Pulmonary artery endothelial cell (primary cell): Measurements from ENCODE around the gene SORBS1. TPM values are rescaled to one million over a fixed set of nuclear protein-coding genes. Genes with fewer than 3 reads are reported as not detected.

Source experiments
- DNase-seq: peaks from one replicate; pipeline ENCODE4 v3.0.0-alpha.2; 2011; ENCODE audit warnings: low read depth, low spot score
- total RNA-seq: library from RNA; depleted of rRNA; stranded (reverse); fragments of >200 nt; gene quantifications from 2 replicates; pipeline ENCODE4 v1.2.3, GENCODE V29; 2014

Gene SORBS1
- total RNA-seq, 1 donor from 2014 or later = 0.26 TPM

DNA sequence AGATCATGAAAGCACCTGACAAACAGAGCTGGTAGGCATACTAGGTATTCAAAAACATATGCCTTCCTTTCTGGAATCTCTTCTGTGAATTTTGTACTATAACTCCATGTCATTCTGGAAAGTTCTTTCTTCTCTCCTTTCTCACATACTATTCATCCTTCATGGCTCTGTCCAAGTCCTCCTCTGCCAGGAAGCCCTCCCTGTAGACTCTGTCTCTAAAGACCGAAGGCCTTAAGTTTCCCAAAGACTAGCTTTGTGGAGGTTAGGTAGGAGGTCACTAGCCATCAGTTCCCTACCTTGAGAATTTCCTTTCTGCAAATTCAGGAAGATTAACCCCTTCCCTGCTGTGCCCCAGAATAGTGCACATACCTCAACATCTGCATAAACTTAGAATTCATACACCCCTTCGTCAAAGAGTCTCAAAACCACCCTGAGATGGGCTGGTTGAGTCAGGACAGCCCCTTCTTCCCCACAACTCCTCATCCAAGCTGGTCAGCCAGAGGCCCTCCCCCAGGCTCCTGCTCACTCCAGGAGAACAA lies 20.6 kb downstream of the SORBS1 start:
- DNase-seq = no peak

DNA sequence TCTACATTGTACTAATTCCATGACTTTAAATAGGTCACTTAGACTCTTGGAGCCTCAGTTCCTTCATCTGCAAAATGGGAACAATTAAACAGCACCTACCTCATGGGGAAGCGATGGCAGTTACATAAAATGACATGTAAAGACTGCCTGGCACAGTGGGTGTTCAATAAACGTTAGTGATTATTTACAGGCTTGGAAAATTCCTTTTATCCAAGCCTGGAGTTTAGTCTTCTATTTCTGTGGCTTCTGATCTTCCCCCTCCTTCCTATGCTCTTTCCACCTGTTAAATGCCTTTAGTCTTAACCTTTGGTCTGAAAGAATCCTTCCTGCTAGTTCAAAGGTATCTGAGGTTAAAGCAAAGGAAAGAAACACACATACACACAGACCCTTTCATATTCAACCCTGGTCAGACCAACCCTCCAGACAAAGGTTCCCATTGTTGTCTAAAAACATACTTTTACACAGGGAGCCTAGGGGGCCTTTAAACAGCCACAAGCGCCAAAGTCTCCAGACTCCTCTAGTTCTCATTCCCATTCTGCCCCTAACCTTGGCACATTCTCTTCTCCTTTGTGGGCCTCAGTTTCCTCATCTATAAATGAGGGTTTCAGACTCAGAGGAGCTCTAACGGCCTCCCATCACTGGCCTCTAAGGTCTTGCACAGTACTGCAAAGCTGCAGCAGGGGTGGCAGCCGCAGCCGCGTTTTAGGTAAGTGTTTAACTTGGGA lies 21.4 kb downstream of the SORBS1 start:
- DNase-seq = no peak

DNA sequence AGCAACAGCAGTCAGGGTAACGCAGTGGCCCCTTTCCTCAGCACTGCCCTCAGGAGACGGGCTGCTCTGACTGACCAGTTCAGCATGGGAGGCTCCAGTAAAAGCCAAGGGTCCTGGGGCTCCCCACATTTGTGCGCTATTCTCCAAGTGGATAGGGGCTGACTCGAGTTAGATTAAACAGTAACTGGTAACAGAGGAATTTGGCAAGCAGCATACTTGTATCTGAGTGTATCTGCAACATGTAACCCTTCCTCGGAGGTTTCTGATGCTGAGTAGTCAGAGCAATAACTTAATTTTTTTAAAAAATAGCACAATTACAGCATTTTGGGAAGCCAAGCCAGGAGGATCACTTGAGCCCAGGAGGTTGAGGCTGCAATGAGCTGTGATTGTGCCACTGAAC lies 22.8 kb downstream of the SORBS1 start:
- DNase-seq = no peak

DNA sequence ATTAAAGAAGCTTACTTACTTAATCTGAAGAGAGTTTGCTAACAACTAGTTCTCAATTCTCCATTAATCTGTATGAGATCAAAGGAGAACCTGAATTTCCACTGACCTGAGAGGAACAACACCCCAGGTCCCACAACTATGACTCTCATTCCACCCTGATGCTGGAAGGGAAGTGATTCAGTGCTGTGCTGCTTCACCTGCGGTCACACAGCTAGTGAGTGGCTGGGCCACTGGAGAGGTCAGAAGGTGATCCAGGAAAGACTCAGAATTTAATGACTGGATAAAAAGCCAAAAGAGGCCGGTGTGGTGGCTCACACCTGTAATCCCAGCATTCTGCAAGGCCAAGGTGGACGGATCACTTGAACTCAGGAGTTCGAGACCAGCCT lies 23.6 kb downstream of the SORBS1 start:
- no peak for DNase-seq

DNA sequence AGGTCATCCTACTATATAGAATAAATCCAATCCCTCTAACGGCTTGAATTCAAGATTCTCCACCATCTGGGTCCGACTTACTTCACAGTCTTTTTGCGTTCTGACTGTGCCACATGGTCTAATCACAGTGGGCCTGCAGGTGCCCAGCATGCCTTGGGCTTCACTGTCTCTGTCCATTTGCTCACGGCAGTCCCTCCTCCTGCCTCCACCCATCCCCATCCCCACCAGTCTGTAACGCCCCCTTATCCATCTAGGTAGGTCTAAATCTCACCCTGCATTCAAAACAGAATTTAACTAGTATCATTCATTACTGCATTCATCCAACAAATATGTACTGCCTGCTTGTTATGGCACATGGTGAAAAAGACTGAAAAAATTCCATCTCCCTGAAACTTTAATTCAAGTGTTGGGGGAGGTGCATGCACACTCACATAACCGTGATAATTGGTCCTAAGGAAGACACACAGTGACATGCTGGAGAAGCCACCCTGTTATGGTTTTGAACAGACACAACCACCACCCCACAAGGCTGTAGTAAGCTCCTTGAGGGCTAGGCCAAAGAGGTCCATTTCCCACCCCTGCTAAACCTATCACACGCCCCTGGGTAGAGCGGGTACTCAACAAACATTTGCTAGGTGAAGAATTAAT lies 24.2 kb downstream of the SORBS1 start:
- no peak for DNase-seq

DNA sequence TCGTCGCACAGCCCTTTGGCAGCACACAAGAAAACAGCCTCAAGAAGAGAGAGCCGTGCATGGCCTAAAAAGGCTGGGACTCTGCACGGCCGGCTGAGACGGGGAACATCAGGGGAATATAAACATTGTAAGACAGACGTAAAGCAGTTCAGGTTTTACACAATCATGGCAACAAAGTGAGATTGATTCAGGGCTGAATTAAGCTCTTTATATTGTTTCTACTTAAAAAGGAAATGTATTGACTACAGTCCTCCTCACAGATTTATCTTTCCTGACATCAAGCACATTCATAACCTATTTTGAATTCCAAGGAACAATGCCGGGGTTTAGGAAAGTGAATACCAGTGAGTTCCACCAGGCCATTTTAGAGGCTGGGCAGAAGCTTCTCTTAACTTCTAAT lies 25.2 kb downstream of the SORBS1 start:
- DNase-seq = peak; percentile 37

DNA sequence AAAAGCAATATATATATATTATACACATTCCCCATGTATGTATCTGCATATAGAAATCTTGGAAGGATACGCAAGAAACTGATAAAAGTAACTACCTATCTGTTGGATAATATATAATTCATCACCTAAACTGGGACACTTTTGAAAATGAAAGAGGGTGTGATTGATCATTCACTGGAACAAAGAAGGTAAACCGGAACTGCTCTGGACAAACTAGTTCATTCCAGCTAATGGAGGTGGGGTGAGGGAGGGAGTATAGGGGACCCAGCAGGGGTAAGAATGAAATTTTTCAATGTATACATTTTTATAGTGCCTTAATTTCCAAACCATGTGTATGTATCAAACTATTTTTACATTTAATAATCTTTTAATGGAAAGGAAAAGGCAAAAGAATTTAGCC lies 25.6 kb downstream of the SORBS1 start:
- DNase-seq = no peak

DNA sequence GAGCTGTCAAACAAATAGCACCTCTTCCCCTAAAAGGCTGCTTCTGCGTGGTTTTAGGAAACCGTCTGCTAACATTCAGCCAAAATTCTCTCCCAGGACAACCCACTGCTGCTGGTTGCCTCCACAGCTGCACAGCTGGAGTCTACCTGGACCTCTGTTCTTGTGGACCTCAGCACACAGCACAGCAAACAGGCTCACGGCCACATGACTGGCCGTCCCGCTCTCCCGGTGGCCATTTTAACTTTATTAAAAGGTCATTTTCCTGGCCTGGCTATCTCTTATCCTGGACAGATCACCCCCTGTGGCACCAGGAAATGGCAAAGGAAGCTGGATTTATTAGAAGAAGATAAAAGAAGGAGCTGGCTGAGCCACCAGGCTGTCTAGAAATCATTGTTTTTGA lies 27.6 kb downstream of the SORBS1 start:
- no peak for DNase-seq

DNA sequence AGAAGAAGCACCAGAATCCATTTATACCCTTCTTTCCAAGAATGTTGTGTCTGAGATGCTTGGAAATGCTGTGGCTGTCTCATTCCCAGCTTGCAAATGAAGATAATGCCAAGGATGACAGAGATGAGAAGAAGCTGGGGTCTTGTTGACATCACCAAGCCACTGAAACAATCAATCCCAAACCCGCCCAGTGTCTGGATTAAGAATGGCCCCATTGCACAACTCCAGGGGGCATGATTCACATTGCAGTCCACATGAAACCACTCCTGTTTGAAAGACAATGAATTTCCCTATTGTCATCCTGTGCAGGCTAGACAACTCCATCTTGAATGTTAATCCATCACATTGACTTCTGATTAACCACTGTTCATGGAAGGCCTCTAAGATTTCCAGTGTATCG lies 28.6 kb downstream of the SORBS1 start:
- DNase-seq = no peak

DNA sequence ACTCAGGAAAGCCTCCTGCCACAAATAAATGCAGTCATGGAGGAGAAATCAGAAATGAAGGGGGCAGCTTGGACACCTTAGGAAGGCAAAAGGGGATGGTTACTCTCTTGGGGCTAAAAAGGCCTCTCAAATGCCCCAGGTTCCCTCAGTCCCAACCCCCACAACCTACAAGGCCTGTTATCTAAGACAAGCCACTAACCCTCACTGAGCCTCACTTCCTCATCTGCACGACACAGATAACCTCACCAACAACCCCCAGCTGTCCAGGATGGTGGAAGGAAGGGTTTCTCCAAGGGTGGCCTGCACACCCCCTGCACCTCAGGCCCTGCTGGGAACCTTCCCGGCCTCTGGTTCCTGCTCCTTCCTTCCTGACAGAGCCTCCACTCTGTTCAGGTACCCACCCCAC lies 29.2 kb downstream of the SORBS1 start:
- DNase-seq = no peak

DNA sequence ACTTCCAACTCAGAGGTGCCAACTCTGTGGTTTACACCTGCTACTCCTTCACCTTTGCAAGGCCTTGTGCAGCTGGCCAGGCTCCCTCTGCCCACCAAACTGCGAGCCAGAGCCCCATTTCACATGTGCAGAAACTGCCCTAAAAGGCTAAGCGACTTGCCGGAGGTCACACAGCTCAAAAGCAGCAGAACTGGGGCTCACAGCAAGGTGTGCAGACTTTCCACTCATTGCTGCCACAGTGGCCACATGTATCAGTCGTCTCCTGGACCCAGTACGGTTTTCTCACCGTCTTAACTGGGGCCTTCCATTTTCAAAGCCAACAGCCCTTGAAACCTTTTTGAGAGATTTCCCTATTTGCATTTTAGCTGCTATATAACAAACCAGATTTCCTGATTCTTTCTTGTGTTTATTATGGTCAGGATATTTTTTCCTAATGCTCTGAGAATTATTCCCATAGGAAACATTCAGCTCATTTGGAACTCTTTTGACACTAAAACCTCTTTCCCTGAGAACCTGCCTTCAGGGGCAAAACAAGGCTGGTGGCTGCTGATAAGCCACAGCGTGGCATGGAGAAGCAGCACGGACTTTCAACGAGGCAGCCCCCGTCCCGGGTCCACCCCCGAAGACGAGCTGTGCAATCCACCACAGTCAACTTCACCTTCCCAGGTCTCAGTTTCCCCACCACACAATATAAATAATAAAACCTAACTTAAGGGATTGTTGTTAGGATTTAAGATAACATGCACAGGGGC lies 29.9 kb downstream of the SORBS1 start:
- DNase-seq = no peak

DNA sequence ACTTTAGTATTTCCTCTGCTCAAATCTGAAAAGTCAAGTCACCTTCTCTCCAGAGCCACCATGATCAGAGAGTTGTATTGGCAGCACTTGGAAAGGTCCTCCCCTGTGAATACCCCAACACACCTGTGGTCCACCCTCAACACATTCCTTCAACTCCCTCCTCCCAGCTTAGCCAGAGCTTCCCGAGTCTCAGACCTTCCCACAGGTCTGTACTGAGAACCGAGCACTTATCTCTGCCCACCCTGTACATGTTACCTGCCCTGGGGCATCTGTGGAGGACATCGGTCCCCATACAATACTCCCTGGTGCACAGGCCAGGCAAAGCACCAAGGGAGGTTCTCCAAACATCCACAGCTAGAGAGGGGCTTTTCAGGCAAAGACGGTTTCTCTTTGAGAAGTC lies 30.6 kb downstream of the SORBS1 start:
- DNase-seq = no peak

DNA sequence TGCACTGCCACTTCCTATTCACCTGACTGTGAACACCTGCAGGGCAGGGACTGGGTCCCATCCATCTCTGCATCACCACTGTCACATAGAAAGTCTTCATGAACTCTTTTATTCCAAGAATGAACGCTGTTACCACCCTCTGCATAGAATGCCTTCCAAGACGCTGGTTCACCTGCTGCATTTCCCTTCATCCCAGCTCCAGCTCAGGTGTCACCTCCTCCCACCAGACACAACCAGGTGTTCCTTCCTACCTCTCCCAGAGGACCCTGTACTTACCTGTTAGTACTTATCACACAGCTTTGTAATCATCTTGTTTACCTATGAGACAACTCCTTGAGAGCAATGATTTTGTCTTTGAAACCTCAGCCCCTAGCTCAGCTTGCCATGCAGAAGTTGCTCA lies 31.1 kb downstream of the SORBS1 start:
- DNase-seq = no peak

DNA sequence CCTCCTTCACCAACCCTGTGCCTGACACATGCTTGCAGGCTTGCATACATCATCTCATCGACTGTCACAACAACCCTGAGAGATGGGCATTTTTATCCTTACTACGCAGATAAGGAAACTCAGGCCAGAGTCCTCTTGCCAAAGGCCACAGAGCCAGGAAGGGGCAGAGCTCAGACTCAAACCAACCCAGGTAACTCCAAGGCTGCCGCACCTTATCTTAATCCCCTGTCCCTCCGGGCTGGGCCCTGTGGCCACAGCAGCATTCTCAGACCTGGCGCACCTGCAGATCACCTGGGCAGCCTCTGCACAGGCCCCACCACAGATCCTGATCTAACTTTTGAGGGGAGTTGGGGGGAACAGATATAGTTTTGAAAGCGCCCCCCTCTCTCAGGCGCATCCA lies 35.1 kb downstream of the SORBS1 start:
- DNase-seq = no peak

DNA sequence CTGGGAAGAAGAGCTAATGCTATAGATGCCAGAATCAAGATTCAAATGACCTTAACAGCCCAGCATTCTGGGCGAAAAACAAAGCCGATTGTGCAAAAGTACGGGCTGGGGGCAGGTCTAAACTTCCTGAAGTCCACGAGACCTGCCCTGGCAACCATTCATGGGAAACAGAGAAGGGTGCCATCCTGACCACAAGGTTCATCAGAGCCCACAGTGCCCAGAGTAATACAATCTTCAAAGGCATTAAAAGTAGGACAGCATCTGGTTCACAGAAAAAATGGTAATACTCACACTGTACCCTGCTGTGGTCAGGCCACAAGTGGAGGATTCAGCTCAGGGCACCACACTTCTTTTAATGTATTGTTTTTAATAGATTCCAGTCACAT lies 36.1 kb downstream of the SORBS1 start:
- DNase-seq = no peak

DNA sequence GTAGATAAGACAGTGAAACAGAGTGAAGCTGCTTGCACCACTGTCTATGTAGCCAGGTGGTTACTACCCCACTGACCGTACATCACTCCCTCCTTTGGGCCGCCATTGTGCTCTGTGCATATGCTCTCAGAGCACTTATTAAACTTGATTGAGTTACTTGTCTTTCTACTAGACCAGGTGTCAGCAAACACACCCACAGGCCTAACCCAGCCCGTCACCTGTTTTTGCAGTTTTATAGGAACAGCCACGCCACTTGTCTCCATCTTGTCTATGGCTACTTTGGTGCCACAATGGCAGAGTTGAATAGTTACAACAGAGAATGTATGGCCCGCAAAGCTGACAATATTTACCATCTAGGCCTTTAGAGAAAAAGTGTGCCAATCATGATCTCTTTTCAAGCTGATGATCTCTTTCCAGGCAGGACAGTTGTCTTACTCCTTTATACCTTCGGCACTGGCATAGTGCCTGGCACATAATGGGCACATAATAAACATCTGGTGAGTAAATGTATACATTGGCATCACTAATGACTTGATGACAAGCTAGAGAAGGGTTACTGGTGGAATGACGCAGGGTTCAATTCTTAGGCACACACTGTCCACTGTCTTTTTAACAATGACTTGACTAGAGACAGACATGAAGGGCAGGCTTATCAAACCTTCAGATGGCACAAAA lies 36.7 kb downstream of the SORBS1 start:
- no peak for DNase-seq

DNA sequence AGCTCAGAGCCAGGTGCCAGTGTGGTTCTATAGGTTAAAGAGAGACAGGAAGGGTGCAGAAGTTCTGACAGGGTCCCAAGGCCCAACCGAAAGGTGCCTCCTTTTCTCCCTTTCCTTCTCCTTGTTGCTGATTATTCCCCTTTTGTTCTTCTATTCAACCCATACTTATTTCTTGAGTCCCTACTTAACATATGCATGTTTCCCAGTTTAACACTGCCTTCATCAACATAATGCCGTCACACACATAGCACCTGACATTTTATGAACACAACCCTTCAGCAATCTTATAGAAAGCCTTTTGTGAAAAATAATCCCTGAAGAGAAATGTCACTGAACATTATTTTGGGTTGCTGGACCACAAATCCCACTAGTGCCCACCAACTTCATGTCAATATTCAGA lies 39.1 kb downstream of the SORBS1 start:
- DNase-seq = no peak

DNA sequence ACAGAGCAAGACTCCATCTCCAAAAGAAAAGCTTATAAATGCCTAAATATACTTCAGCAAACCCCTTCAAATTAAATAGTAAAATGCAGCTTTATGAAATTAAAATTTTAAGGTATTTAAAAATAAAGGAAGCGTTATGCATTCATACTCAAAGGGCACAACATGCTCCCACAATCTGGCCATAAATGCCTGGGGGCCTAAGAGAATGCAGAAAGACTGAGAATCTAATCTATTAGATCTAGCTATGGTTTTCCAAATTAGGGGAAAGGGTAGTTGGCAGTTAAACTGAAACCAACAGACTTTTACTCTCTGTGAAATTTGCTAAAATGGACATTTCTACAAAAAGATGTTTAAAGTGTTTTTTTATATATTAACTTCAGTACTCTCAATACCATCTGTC lies 40.6 kb downstream of the SORBS1 start:
- DNase-seq = no peak

DNA sequence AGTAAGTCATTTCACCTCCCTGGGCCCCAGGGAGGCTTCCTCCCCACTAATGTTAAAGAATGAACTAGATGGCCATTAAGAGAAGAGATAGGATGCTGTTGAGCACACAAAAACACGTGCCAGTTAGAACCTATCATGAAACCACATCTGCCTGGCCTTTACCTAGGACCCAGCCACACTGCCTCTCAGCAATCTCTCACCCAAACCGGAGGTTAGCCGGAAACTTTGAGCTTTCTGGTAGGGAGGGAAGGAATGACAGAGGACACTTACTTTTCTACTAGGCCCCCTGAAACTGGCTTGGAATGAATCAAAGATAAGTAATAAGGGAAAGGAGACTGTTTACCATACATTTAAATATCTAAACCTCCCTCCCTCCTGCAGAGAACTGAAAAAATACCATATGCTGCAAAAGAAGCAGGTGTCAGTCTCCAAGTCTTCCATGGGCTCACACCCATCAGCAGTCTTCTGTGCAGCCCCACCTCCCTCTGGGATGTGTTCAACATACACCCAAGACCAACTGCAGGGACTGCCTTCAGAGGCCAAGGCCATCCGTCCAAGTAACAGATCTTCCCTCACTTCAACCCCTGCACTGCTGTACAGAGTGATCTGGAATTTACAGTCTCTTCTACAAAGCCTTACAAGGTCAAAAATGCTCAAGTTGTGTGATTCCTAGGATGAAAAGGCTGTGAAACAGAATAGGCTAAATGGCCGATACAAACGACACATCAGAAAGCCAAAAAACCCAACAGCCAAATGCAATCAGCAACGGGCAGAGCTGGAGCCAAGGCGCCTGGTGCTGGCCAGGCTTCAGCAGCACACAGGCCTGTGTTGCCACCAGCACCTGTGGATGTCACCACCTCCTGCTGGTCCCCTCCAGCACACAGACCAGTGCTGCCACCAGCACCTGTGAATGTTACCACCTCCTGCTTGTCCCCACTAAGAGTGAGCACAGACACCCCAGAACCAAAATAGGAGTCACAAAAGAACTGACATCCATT lies 42.4 kb downstream of the SORBS1 start:
- no peak for DNase-seq
